Prostate gland (tissue), 2 donors: ENCODE measurements around the gene GATA6.

ENCODE experiments used
- POLR2AphosphoS5 ChIP-seq: sonication (generic); formaldehyde crosslinking; IDR thresholded peaks from one replicate; pipeline ENCODE4 v1.6.1; 2017; ENCODE audit warnings: antibody characterized with exemption
- TF ChIP-seq, protein P1 (sequence below), 4 experiments: fragments of 200-600 bp in 2 of 4; fragments of 450-650 bp in 2 of 4; sonication (generic) in 2 of 4; IDR thresholded peaks; 1 replicate in 3 of 4; 2 replicates in 1 of 4; pipeline ENCODE4 v1.5.1; 2016 to 2019; ENCODE audit warnings: antibody characterized with exemption in 4 of 4, mild to moderate bottlenecking in 2 of 4, moderate library complexity in 2 of 4

DNA sequence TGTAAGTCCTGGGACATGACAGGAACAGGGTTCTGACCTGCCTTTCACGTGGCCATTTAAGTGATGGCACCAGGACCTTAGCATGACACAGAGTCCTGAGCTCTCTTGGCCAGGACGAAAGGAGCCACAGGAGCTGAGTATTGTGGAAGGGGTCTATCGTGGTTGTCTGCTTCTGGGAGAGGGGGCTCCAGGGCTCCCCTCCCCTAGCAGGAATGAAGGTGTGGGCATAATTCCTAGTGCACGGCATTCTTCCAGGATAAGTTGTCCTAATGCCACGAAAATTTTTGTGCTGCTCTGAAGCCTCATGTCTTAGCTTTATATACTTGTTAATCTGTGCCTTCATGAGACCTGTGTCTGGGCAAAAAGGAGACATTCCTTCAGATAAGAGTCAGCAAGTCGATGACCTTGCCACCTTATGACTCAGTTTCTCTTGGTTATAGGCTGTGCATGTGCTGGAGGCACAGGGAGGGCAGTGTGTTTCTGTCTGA lies 17.1 kb downstream of the GATA6 start:
- TF ChIP-seq, protein P1, sequence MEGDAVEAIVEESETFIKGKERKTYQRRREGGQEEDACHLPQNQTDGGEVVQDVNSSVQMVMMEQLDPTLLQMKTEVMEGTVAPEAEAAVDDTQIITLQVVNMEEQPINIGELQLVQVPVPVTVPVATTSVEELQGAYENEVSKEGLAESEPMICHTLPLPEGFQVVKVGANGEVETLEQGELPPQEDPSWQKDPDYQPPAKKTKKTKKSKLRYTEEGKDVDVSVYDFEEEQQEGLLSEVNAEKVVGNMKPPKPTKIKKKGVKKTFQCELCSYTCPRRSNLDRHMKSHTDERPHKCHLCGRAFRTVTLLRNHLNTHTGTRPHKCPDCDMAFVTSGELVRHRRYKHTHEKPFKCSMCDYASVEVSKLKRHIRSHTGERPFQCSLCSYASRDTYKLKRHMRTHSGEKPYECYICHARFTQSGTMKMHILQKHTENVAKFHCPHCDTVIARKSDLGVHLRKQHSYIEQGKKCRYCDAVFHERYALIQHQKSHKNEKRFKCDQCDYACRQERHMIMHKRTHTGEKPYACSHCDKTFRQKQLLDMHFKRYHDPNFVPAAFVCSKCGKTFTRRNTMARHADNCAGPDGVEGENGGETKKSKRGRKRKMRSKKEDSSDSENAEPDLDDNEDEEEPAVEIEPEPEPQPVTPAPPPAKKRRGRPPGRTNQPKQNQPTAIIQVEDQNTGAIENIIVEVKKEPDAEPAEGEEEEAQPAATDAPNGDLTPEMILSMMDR (IDR thresholded peaks at IDR 0.05), result no peak
- no peak for TF ChIP-seq POLR2AphosphoS5
